Hepatic stellate cell (primary cell): Measurements from ENCODE around the gene ILKAP.
A peak's percentile ranks its signal among the peaks of the same experiment; 100 is the strongest.

Source experiments
- DNase-seq: peaks from one replicate; pipeline ENCODE4 v3.0.0; 2011; ENCODE audit warnings: low spot score

Gene ILKAP

GRCh38 chr2:238149841-238150572 is 53.5 kb downstream of the ILKAP start:
- DNase-seq, result no peak

GRCh38 chr2:238148981-238149380 is 54.5 kb downstream of the ILKAP start:
- DNase-seq, result no peak

GRCh38 chr2:238146884-238147544 is 56.5 kb downstream of the ILKAP start:
- no peak for DNase-seq

GRCh38 chr2:238145851-238146250 is 57.6 kb downstream of the ILKAP start:
- DNase-seq, result no peak

GRCh38 chr2:238145046-238145445 is 58.4 kb downstream of the ILKAP start:
- no peak for DNase-seq

- DNase-seq, result no peak
These were observed 59.2 kb downstream of the ILKAP start for GRCh38 chr2:238144262-238144661.

- DNase-seq, result peak; percentile 76
These were observed 60.1 kb downstream of the ILKAP start for GRCh38 chr2:238143239-238143951.

GRCh38 chr2:238142382-238143205 is 60.9 kb downstream of the ILKAP start:
- no peak for DNase-seq

GRCh38 chr2:238141541-238142318 is 61.8 kb downstream of the ILKAP start:
- no peak for DNase-seq

- DNase-seq, result no peak
These were observed 62.6 kb downstream of the ILKAP start for GRCh38 chr2:238140721-238141540.

GRCh38 chr2:238140040-238140439 is 63.5 kb downstream of the ILKAP start:
- no peak for DNase-seq

- no peak for DNase-seq
These were observed 64.1 kb downstream of the ILKAP start for GRCh38 chr2:238139196-238140039.

GRCh38 chr2:238138331-238139195 is 64.9 kb downstream of the ILKAP start, which contains the start of gene KLHL30:
Gene KLHL30, plus strand, starts transcription at chr2:238138668. Its CDS starts 2,087 bp downstream, at chr2:238140755.
- peak; percentile 64 for DNase-seq

GRCh38 chr2:238137885-238138284 is 65.6 kb downstream of the ILKAP start:
- DNase-seq, result no peak

- DNase-seq, result peak; percentile 57
These were observed 66.5 kb downstream of the ILKAP start for GRCh38 chr2:238136820-238137537.

GRCh38 chr2:238135601-238136150 is 67.8 kb downstream of the ILKAP start:
- no peak for DNase-seq

GRCh38 chr2:238134393-238134785 is 69.1 kb downstream of the ILKAP start:
- DNase-seq, result no peak
